PC-9 (cell line): Measurements from ENCODE around the gene NPHP4. TPM values are rescaled to one million over a fixed set of nuclear protein-coding genes. Genes with fewer than 3 reads are reported as not detected.

Experiments used
- BruUV-seq: library from RNA; stranded (reverse); fragments of 400-500 nt; replicated peaks from 2 replicates; lab custom pipeline; 2021; lab: Mats Ljungman, UMichigan
- CTCF ChIA-PET: fragments of 300-600 bp; sonication (Branson Sonifier 250); formaldehyde crosslinking; loops from one replicate; lab custom pipeline; 2022; ENCODE audit warnings: antibody characterized with exemption; lab: Charles Lee
- POLR2A ChIA-PET: fragments of 300-600 bp; sonication (Branson Sonifier 250); formaldehyde crosslinking; loops from one replicate; lab custom pipeline; 2022; ENCODE audit warnings: antibody characterized with exemption; ENCODE audit not compliant: unreplicated experiment; lab: Charles Lee
- DNase-seq, 2 experiments: peaks; one replicate each; pipeline versions ENCODE4 v3.0.0 to v3.0.0-alpha.2; 2015 to 2022; ENCODE audit warnings: mixed read lengths in 1 of 2
- H2AFZ ChIP-seq: fragments of 200-600 bp; sonication (generic); 2 replicates; pipeline ENCODE4 v1.8.1; 2017; ENCODE audit warnings: antibody characterized with exemption
- H3F3A ChIP-seq: fragments of 200-600 bp; sonication (generic); 2 replicates; pipeline ENCODE4 v1.8.1; 2017; ENCODE audit warnings: antibody characterized with exemption, mild to moderate bottlenecking, low read depth; ENCODE audit not compliant: insufficient read depth
- H3K27ac ChIP-seq: fragments of 200-600 bp; sonication (generic); 2 replicates; pipeline ENCODE4 v1.6.1; 2016; ENCODE audit warnings: mixed run types
- H3K27me3 ChIP-seq: fragments of 200-600 bp; sonication (generic); 2 replicates; pipeline ENCODE4 v1.6.1; 2016; ENCODE audit warnings: low read depth, mixed run types; ENCODE audit not compliant: insufficient read depth
- H3K36me3 ChIP-seq: fragments of 200-600 bp; sonication (generic); 2 replicates; pipeline ENCODE4 v1.6.1; 2016; ENCODE audit warnings: low read depth, mixed run types
- H3K4me1 ChIP-seq: fragments of 200-600 bp; sonication (generic); replicated peaks from 2 replicates; pipeline ENCODE4 v1.6.1; 2016; ENCODE audit warnings: mixed run types; ENCODE audit not compliant: insufficient read depth
- H3K4me2 ChIP-seq: fragments of 200-600 bp; sonication (generic); 2 replicates; pipeline ENCODE4 v1.6.1; 2017; ENCODE audit warnings: mixed run types
- H3K4me3 ChIP-seq: fragments of 200-600 bp; sonication (generic); 2 replicates; pipeline ENCODE4 v1.6.1; 2016; ENCODE audit warnings: mixed run types
- H3K79me2 ChIP-seq: fragments of 200-600 bp; sonication (generic); 2 replicates; pipeline ENCODE4 v1.6.1; 2017; ENCODE audit warnings: low read depth, mixed run types
- H3K9me2 ChIP-seq: fragments of 200-600 bp; sonication (generic); 2 replicates; pipeline ENCODE4 v1.8.1; 2017; ENCODE audit warnings: mild to moderate bottlenecking; ENCODE audit not compliant: insufficient read depth
- H3K9me3 ChIP-seq: fragments of 200-600 bp; sonication (generic); 2 replicates; pipeline ENCODE4 v1.8.1; 2016; ENCODE audit warnings: low read depth; ENCODE audit not compliant: insufficient read depth
- H4K20me1 ChIP-seq: fragments of 200-600 bp; sonication (generic); 2 replicates; pipeline ENCODE4 v1.8.1; 2017; ENCODE audit not compliant: insufficient read depth
- EZH2 ChIP-seq: fragments of 200-600 bp; sonication (generic); IDR thresholded peaks from 2 replicates; pipeline ENCODE4 v1.8.0; 2017; ENCODE audit warnings: antibody characterized with exemption, low read depth
- intact Hi-C: fragments of 100-400 bp; cut with micrococcal nuclease; formaldehyde crosslinking; loops from one replicate; pipeline ENCODE4 v1.10.0; 2022; ENCODE audit not compliant: unreplicated experiment
- total RNA-seq: library from RNA; stranded (reverse); gene quantifications from 2 replicates; pipeline ENCODE4 v1.2.3, GENCODE V29; 2021
- TF ChIP-seq, protein P1 (sequence below): fragments of 200-600 bp; sonication (generic); conservative IDR thresholded peaks from 2 replicates; pipeline ENCODE4 v1.6.1; 2017; ENCODE audit warnings: mixed run types, antibody characterized with exemption, mild to moderate bottlenecking, moderate library complexity

The NPHP4 gene
- total RNA-seq, 1 experiment from 2014 or later = 17.9 TPM

GRCh38 chr1:5974631-5975030, 17.6 kb downstream of the NPHP4 start:
- H4K20me1 ChIP-seq = no peaks in the 10 kb centered on the region; the same call in 1 of the 2 replicates
- ChIA-PET POLR2A (no interaction called here), CTCF (no interaction called here)
- H3K27me3 ChIP-seq = no peaks in the 10 kb centered on the region
- H3K4me3 ChIP-seq = no peak overlapping the region
- TF ChIP-seq EZH2 = no peak
- TF ChIP-seq, protein P1, sequence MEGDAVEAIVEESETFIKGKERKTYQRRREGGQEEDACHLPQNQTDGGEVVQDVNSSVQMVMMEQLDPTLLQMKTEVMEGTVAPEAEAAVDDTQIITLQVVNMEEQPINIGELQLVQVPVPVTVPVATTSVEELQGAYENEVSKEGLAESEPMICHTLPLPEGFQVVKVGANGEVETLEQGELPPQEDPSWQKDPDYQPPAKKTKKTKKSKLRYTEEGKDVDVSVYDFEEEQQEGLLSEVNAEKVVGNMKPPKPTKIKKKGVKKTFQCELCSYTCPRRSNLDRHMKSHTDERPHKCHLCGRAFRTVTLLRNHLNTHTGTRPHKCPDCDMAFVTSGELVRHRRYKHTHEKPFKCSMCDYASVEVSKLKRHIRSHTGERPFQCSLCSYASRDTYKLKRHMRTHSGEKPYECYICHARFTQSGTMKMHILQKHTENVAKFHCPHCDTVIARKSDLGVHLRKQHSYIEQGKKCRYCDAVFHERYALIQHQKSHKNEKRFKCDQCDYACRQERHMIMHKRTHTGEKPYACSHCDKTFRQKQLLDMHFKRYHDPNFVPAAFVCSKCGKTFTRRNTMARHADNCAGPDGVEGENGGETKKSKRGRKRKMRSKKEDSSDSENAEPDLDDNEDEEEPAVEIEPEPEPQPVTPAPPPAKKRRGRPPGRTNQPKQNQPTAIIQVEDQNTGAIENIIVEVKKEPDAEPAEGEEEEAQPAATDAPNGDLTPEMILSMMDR = no peak
- no peak overlapping the region for H3K4me2 ChIP-seq
- no peak overlapping the region for H2AFZ ChIP-seq
- no peak overlapping the region for H3K27ac ChIP-seq
- H3K79me2 ChIP-seq = no peaks in the 10 kb centered on the region
- DNase-seq = no peak
- H3K9me3 ChIP-seq = no peaks in the 10 kb centered on the region
- intact Hi-C loops = no loop called here
- H3K36me3 ChIP-seq = no peaks in the 10 kb centered on the region
- H3K9me2 ChIP-seq = no peaks in the 10 kb centered on the region
- BruUV-seq = no TSS peak
- no peaks in the 10 kb centered on the region for H3K4me1 ChIP-seq
- H3F3A ChIP-seq = no peaks in the 10 kb centered on the region

GRCh38 chr1:5973771-5974170, 18.5 kb downstream of the NPHP4 start:
- no peak overlapping the region for H3K4me2 ChIP-seq
- intact Hi-C loops = no loop called here
- no peak for TF ChIP-seq EZH2
- TF ChIP-seq, protein P1 = no peak
- no peaks in the 10 kb centered on the region for H3K36me3 ChIP-seq
- no peaks in the 10 kb centered on the region for H3K79me2 ChIP-seq
- DNase-seq = no peak
- ChIA-PET CTCF (no interaction called here), POLR2A (no interaction called here)
- H4K20me1 ChIP-seq = no peaks in the 10 kb centered on the region; the same call in 1 of the 2 replicates
- no peaks in the 10 kb centered on the region for H3K27me3 ChIP-seq
- no peaks in the 10 kb centered on the region for H3K4me1 ChIP-seq
- no peaks in the 10 kb centered on the region for H3F3A ChIP-seq
- no peak overlapping the region for H3K4me3 ChIP-seq
- no TSS peak for BruUV-seq
- no peaks in the 10 kb centered on the region for H3K9me3 ChIP-seq
- H3K9me2 ChIP-seq = no peaks in the 10 kb centered on the region
- no peak overlapping the region for H2AFZ ChIP-seq
- no peak overlapping the region for H3K27ac ChIP-seq

DNA sequence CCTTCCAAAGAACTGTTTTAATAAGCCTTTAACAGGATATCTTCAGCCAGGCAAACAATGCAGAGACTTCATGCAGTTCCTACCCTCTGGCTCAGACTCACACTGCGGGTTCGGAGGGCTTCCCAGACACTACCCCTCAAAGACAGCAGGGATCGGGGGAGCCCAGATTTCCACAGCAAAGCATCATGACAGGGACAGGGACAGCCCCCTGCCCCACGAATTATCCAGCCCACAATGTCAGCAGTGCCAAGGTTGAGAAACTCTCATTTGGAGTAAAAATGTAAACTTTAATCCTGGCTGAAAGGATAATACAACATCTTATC, 20.1 kb downstream of the NPHP4 start:
- Histone ChIP-seq H3K9me2 (no peaks in the 10 kb centered on the region), H2AFZ (no peak overlapping the region), H3K36me3 (no peaks in the 10 kb centered on the region), H3K4me3 (no peak overlapping the region), H3K27me3 (no peaks in the 10 kb centered on the region), H3K27ac (no peak overlapping the region), H3K79me2 (no peaks in the 10 kb centered on the region), H3F3A (no peaks in the 10 kb centered on the region), H4K20me1 (no peaks in the 10 kb centered on the region; the same call in 1 of the 2 replicates), H3K9me3 (no peaks in the 10 kb centered on the region), H3K4me1 (no peaks in the 10 kb centered on the region), H3K4me2 (no peak overlapping the region)
- intact Hi-C loops = no loop called here
- POLR2A ChIA-PET = no interaction called here
- CTCF ChIA-PET = no interaction called here
- no TSS peak for BruUV-seq
- no peak for DNase-seq
- no peak for TF ChIP-seq EZH2
- TF ChIP-seq, protein P1 = no peak
